K562 (cell line): ENCODE data around the gene F2RL1. TPM values are rescaled to one million over a fixed set of nuclear protein-coding genes. Genes with fewer than 3 reads are reported as not detected.

Experiments
- CC2D1A ChIP-seq: fragments of 450-650 bp; IDR thresholded peaks from 2 replicates; pipeline ENCODE4 v1.6.1; 2017; ENCODE audit warnings: mild to moderate bottlenecking
- CHD2 ChIP-seq: IDR thresholded peaks from 2 replicates; pipeline ENCODE4 v1.6.1; 2011; ENCODE audit warnings: low read depth, low read length
- HNRNPK ChIP-seq: fragments of 200-400 bp; formaldehyde crosslinking; IDR thresholded peaks from one replicate; pipeline ENCODE4 v1.6.1; 2018; ENCODE audit warnings: mild to moderate bottlenecking, low read depth, low read length; ENCODE audit not compliant: poor library complexity, severe bottlenecking
- KAT2B ChIP-seq: IDR thresholded peaks from one replicate; pipeline ENCODE4 v1.6.1; 2012; ENCODE audit warnings: low read depth, mild to moderate bottlenecking, control low read depth, inconsistent platforms, low read length, moderate library complexity
- RB1 ChIP-seq: fragments of 450-650 bp; IDR thresholded peaks from 2 replicates; pipeline ENCODE4 v1.6.1; 2017; ENCODE audit warnings: low read depth, mild to moderate bottlenecking
- SIN3A ChIP-seq, 2 experiments: fragments of 150-350 bp in 1 of 2; IDR thresholded peaks; 2 replicates each; pipeline ENCODE4 v1.6.1; 2011 to 2016; ENCODE audit warnings: borderline replicate concordance in 2 of 2, low read depth in 2 of 2, low read length in 2 of 2, mild to moderate bottlenecking in 2 of 2, moderate library complexity in 2 of 2; ENCODE audit not compliant: control insufficient read depth in 1 of 2
- SRSF9 ChIP-seq: fragments of 200-400 bp; formaldehyde crosslinking; IDR thresholded peaks from 2 replicates; pipeline ENCODE4 v1.6.1; 2017; ENCODE audit warnings: low read depth, low read length, borderline replicate concordance
- THRAP3 ChIP-seq: fragments of 450-650 bp; IDR thresholded peaks from 2 replicates; pipeline ENCODE4 v1.6.1; 2016; ENCODE audit warnings: mild to moderate bottlenecking, inconsistent platforms, borderline replicate concordance
- TSC22D4 ChIP-seq: fragments of 450-650 bp; IDR thresholded peaks from 2 replicates; pipeline ENCODE4 v1.6.1; 2016; ENCODE audit warnings: missing genetic modification characterization, missing biosample characterization, control low read depth
- ZBTB7A ChIP-seq: IDR thresholded peaks from 2 replicates; pipeline ENCODE4 v1.6.1; 2011; ENCODE audit warnings: low read depth, mild to moderate bottlenecking, low read length, moderate library complexity, borderline replicate concordance; ENCODE audit not compliant: control insufficient read depth
- ZBTB9 ChIP-seq: fragments of 450-650 bp; formaldehyde crosslinking; IDR thresholded peaks from 2 replicates; pipeline ENCODE4 v1.4.0; 2020; ENCODE audit warnings: mild to moderate bottlenecking, moderate library complexity
- ZNF143 ChIP-seq: sonication (generic); formaldehyde crosslinking; IDR thresholded peaks from 2 replicates; pipeline ENCODE4 v1.9.0; 2022; ENCODE audit warnings: mild to moderate bottlenecking, missing genetic modification reagents
- polyA plus RNA-seq, 8 experiments: library from polyadenylated mRNA; depleted of rRNA in 4 of 8; stranded (reverse) in 5 of 8; unstranded in 3 of 8; fragments of >200 nt; fragmentation: Nextera tagmentation in 2 of 8; fragmentation: Illumina TruSeq in 1 of 8; extraction: Ambion mirVana in 2 of 8; extraction: Trizol in 1 of 8; gene quantifications; 2 replicates each; pipeline versions ENCODE4 v1.2.1 to v1.2.3, GENCODE V29; 2011 to 2014; ENCODE audit warnings: inconsistent platforms in 1 of 8, missing spikeins in 1 of 8
- total RNA-seq, 7 experiments: library from RNA; depleted of rRNA in 6 of 7; stranded (reverse); fragments of >200 nt in 6 of 7; fragmentation: Illumina TruSeq in 2 of 7; extraction: Trizol in 2 of 7; gene quantifications; 2 replicates each; pipeline versions ENCODE4 v1.2.1 to v1.2.3, GENCODE V29; 2011 to 2021; ENCODE audit warnings: low replicate concordance in 1 of 7
- TF ChIP-seq, protein P1 (sequence below): IDR thresholded peaks from 2 replicates; pipeline ENCODE4 v1.6.1; 2012; ENCODE audit warnings: low read depth, low read length, improper control_type of control experiment, borderline replicate concordance

The F2RL1 gene
- total and polyA plus RNA-seq, 9 of the 15 experiments (the other 6 are each of a cell fraction or from before 2014, with no cell fraction given), result 0.03 to 0.50 (median 0.27) TPM; not detected in 6

DNA sequence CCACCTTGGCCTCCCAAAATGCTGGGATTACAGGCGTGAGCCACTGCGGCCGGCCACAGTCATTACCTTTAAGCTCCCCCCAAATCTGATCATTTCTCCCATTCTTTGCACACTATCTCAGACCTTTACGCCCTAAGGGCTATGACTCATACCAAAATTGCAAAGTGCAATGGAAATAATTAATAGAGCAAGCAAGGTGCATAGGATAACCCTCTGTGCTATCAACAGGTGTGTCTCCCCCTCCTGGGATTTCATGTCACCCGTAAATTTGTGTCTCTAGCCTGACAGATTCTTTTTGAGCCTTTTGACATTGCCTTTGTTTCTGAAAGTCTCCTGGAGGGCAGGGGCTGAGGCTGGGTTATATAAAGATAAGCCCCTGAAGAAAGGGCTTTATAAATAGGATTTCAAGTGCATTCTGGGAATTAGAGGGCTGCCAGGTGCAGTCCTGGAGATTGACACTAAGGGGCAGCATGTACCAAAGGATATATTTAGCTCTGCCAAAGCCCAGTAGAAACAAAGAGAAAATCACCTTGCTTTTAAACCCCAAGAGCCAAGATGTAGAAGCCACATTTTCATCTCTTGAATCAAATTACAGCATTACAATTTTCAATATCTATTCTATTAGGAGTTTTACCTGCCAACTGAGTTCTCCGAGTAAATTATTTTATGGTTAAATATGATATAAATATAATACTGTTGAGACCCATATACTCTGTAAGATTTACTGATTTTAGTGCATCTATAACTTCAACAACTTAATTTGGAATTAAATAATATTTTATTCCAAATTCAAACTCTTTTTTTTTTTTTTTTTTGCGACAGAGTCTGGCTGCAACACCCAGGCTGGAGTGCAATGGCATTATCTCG is 49.2 kb downstream of the F2RL1 start (continued):
- TF ChIP-seq KAT2B, result no peak
- TF ChIP-seq SRSF9, result no peak
- no peak for TF ChIP-seq CHD2
- peak; percentile 38; the same call in 1 of the 2 replicates for TF ChIP-seq CC2D1A
- TF ChIP-seq THRAP3, result no peak
- TF ChIP-seq ZBTB7A, result no peak
- no peak for TF ChIP-seq SIN3A (IDR thresholded peaks at IDR 0.05; ENCODE audit: borderline replicate concordance in 2 of 2, control insufficient read depth in 1 of 2, low read depth in 2 of 2, low read length in 2 of 2)
- TF ChIP-seq, protein P1, sequence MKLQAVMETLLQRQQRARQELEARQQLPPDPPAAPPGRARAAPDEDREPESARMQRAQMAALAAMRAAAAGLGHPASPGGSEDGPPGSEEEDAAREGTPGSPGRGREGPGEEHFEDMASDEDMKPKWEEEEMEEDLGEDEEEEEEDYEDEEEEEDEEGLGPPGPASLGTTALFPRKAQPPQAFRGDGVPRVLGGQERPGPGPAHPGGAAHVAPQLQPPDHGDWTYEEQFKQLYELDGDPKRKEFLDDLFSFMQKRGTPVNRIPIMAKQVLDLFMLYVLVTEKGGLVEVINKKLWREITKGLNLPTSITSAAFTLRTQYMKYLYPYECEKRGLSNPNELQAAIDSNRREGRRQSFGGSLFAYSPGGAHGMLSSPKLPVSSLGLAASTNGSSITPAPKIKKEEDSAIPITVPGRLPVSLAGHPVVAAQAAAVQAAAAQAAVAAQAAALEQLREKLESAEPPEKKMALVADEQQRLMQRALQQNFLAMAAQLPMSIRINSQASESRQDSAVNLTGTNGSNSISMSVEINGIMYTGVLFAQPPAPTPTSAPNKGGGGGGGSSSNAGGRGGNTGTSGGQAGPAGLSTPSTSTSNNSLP, result peak; percentile 33; the same call in 1 of the 2 replicates
- no peak for TF ChIP-seq TSC22D4 (tag)
- TF ChIP-seq RB1, result 0 out of 2 replicates have a peak, but pooled peaks have one; percentile 15
- no peak for TF ChIP-seq HNRNPK
- peak; percentile 70 for TF ChIP-seq ZNF143
- no peak for TF ChIP-seq ZBTB9 (CRISPR knock-in tag)
